Head of caudate nucleus (tissue), 42 donors: Measurements from ENCODE around the gene STEAP1B.
"Not testable (repeated sequence)": the region's sequence is repeated elsewhere in the genome, so short reads cannot be mapped to it uniquely, and the experiment has no call there.

Source experiments
- DNase-seq, 42 donors: peaks; one replicate each; pipeline versions ENCODE4 v3.0.0 to v3.0.0-alpha.2; 2020 to 2021; ENCODE audit warnings: mixed read lengths in 7 of 42
- intact Hi-C: fragments of 100-400 bp; cut with DNase I; formaldehyde crosslinking; loops from one replicate; pipeline ENCODE4 v1.15.0; 2022

The STEAP1B gene

DNA sequence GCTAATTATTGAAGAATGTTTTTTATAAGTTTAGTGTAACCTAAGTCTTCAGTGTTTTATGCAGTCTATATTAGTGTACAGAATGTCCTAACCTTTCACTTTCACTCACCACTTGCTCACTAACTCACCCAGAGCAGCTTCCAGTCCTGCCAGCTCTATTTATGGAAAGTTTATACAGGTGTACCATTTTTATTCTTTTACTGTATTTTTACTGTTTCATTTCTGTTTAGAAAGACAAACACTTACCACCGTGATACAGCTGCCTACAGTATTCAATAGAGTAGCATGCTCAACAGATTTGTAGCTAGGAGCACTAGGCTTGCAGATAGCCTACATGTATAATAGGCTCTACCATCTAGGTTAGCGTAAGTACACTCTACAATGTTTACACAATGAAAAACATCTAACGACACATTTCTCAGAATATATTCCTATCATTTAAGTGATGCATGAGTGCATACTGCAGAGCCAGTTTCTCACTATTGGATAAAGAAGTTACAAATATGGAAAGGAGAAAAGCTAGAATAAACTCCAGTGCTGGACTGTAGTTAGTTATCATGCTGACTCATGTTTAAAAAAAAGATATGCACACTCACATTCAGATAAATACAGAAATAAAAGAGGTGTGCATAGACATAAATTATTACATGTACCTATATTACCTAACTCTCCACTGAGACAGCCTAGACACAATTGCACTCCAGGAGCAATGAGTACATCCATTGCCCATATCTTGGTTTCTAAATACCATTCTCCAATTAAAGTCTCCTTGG is 30.4 kb downstream of the STEAP1B start:
- intact Hi-C loops: no loop called here
- no peak for DNase-seq

DNA sequence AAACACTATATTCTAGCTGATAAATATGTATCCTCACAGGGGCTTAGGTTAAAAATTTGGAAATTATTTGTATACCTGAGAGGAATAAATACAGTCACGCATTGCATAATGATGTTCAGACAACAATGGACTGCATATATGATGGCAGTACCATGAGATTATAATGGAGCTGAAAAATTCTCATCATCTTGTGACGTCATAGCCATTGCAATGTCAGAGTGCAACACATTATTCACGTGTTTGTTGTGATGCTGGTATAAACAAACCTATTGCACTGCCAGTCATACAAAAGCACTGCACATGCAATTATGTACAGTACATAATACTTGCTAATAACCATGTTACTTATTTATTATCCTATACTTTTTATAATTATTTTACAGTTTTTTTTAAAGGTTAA is 31.4 kb downstream of the STEAP1B start:
- intact Hi-C loops: no loop called here
- DNase-seq: no peak

DNA sequence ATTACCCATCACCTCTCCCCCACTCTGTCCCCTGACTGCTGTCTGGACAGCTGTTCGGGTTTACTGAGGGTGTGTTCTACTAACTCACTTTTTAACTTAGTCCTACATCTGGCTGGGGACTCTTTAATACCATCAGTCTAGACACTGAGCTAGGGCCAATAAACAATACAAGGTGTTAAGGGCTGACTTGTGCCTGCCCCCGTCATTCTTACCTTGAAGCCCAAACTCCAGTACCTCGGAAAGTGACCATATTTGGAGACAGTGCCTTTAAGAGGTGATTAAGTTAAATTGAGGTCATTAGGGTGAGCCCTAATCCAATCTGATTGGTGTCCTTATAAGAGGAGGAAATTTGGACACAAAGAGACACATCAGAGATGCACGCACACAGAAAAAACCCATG is 35.7 kb downstream of the STEAP1B start:
- intact Hi-C loops: no loop called here
- DNase-seq: no peak

DNA sequence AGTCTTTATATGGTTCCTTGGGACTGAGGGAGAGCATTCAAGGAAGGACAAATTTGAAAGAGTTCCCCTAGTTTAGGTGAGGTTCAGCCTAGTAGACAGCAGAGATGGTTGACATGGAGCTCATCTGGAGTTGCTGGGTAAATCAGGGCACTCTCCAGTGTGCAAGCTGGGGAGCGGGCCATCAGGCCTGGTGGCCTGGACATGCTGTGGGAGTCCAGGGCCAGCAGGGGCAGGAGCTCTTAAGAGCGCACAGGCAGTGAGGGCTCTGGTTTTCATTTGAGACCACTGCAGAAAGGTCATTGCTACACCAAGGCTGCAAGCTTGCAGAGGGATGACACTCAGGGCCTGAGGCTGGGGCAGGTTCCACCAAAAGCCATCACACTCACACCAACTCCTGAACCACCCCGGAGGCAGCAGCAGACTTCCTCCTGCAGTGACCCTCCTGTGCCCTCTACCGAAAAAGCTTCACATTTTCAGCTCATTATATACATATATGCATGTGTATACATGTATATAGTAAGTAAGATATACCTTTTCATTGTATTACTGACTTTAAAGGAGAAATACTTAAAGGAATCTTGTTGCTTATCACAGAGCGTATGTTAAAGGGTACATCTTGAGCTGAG is 39.5 kb downstream of the STEAP1B start:
- intact Hi-C loops: no loop called here
- no peak for DNase-seq

DNA sequence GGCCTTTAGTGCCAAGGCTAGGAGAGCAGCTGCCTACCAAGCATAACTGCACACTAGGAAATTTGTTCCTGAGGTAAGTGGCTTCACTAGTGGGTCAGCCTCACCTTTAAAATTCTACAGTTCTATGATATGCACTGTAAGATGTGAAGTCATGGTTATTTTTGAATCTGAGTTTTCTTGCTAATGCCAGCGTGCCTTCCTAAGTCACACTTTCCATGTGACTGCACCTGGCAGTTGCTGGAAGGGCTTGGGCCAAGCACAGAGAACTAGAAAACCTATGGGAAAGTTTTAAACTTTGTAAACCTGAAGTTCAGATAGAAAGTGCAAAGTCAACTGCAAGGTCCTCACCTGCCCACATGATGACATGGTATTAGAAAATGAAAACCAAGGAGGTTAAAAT is 42.5 kb downstream of the STEAP1B start:
- DNase-seq: no peak
- intact Hi-C loops: no loop called here

DNA sequence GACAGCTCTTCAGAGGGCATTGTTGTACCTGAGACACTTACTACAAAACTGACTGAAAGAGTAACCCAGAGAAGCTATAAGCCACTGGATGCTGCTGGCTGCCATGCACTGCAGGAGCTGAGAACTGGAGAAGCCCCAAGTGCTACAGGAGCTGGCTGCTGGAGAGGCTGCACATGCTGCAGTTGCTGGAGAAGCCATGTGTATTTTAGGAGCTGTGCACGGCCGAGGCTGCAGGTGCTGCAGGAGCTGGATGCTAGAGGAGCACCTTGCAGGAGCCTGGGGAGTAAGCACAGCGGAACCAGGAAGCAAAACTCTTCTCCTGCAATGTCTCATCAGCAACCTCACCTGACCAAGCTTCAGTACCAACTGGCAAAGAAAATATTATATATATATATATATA is 45.5 kb downstream of the STEAP1B start:
- peak in 1 of 42 donors; percentile 10 for DNase-seq
- intact Hi-C loops: no loop called here

DNA sequence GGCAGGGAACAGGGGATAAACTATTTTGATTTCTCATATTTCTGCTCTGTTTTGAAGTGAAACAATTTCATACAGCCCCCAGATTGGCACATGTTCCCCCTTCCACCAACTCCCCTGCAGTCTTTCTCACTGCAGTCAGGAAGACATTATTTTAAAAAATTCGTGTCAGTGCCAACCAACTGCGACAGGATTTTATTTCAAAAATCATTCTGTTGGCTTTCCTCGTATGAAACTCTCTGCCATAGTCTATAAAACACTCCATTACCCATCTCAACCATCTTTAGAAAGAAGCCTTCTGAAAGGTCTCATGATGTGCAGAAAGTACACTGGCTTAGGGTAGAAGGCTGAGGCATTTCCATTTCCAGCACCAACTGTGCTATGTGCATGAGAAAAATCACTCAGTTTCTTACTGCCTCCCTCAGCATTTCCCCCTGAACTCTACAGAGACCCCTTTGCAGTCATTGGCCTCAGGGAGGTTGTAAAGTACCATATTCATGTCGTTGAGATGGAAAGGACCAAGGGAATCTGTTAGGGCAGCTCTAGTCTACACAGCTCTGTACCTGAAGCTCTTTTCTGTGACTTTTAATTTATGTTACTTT is 46.9 kb downstream of the STEAP1B start:
- intact Hi-C loops: no loop called here

DNA sequence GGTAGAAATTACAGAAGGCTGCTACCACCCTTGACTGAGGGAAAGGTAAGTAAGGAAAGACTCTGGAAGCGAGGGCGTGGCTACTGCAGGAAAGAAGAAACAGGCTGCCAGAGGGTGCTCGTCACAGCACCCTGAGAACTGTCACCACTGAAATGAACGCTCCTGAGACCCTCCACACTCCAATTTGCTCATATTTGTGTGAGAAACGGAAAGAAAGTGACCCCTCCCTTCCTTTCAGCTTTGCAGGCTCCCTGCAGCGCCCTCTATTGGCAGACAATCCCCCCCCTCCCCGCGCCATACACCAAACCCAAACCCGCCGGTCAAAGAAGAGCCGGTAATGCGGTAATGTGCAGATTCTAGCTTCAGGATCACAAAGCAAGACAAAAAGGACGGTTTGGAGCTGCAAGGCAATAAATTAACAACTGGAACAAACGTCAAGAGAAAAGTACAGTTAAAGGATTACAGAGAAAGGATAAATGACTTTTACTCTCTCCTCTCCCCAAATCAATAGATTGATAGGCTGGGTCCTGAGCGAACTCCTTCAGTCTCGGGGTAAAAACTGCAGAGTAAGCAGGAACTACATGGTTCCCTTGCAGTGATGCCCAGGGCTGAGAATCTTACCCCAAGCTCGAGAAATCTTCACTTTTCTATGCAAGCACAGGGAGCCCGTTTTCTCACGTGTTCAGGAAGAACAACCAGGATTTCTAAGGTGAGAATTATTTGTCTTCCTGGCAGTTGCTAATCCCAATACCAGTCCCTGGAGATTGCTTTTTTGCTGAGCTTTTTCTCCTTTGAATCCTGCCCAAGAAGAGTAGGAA is 47.6 kb downstream of the STEAP1B start:
- DNase-seq: peak; percentile 64 to 92 (median 80)
- intact Hi-C loops: no loop called here

More for the DNA sequence above, 46.9 kb downstream of the STEAP1B start:
- peak in 2 of 42 donors; percentile 20 to 32 for DNase-seq

DNA sequence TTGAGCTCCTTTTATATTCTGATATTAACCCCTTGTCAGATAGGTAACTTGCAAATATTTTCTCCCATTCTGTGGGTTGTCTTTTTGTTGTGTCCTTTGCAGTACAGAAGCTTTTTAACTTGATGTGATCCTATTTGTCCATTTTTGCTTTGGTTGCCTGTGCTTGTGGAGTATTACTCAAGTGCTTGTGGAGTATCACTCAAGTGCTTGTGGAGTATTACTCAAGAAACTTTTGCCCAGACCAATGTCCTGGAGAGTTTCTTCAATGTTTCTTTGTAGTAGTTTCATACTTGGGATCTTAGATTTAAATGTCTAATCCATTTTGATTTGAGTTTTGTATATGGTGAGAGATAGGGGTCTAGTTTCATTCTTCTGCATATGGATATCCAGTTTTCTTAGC is 50.0 kb downstream of the STEAP1B start:
- intact Hi-C loops: not testable (repeated sequence)

DNA sequence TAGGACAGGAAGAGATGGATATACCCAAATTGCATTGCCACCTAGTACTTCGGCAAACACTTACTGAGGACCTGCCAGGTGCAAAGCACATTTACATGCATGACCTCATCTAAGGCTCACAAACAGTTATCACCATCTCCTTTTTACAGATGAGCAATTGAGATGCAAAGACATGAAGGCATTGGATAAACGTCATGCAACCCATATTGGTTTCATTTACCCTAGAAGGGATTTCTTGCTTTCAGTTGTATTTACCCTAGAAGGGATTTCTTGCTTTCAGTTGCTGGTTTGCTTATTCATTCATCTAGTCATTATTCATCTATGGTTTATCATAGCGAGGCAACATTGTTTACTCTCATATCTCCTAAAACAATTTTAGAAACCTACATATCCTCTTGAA is 52.2 kb downstream of the STEAP1B start:
- DNase-seq: no peak
- intact Hi-C loops: no loop called here

More for the DNA sequence above, 50.0 kb downstream of the STEAP1B start:
- DNase-seq: not testable (repeated sequence)

DNA sequence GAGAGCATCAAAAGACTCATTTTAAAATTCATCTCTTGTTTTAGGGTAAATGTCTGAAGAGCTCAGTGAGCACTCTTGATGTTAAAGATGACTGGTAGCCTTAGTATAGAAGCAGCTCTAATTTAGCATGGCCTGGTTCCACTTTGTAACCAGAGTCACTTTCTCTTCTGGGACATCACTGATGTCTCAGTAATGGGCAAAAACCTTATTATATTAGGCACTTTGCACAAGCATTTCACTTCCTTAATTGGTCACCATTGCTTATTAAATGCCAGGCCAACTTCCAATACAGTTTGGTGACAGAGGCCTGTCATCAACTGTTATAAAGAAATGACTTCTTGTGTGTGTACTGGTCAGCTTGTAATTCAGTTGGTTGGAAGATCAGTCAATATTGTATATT is 53.0 kb downstream of the STEAP1B start:
- DNase-seq: no peak
- intact Hi-C loops: no loop called here

DNA sequence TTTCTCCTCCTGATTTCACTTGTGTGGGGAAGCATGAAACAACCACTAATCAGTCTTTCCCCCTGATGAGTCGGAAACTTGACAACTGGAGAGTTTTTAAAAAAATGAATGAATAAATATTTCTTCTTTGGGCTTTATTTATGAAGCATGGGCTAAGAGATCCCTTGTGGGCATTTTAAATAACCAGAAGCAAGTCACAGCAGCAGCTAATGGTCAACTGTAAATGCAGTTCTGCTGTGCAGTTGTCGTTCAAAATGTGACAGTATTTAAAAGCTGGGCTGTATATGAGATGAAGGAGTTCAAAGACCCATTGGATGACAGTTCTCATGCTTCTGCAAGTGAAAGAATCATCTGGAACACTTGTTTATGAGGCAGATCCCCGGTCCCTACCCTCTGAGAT is 54.1 kb downstream of the STEAP1B start:
- intact Hi-C loops: no loop called here

DNA sequence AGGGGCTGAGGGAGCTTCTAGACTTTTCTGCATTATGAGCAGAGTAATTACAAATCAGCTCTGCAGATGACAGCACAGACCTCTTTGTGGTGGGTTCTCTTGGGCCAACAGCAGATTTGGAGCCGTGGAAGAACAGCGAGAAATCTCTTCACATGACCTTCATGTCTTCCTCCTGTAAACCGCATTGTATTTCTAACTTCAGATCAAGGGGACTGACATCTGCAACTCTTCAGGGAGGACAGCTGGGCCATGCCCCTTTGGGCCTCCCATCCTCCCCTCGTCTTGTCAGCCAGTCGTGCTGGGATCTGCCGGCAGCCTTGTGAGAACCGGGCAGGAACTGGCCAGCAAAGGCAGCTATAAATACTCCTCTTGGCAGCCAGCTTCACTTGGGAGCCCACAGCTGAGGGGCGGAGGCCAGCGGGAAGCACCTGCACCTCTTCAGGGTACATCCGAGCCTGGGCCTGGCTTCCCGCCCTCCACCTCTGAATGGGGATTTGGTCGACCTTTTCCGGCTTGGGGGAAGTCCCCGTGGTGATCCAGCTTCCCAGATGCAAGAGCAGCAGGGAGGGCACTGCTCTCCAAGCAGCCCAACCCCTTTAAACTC is 54.7 kb downstream of the STEAP1B start:
- intact Hi-C loops: no loop called here
- peak in 22 of 42 donors; percentile 14 to 62 (median 32) for DNase-seq

More for the DNA sequence above, 54.1 kb downstream of the STEAP1B start:
- no peak for DNase-seq

DNA sequence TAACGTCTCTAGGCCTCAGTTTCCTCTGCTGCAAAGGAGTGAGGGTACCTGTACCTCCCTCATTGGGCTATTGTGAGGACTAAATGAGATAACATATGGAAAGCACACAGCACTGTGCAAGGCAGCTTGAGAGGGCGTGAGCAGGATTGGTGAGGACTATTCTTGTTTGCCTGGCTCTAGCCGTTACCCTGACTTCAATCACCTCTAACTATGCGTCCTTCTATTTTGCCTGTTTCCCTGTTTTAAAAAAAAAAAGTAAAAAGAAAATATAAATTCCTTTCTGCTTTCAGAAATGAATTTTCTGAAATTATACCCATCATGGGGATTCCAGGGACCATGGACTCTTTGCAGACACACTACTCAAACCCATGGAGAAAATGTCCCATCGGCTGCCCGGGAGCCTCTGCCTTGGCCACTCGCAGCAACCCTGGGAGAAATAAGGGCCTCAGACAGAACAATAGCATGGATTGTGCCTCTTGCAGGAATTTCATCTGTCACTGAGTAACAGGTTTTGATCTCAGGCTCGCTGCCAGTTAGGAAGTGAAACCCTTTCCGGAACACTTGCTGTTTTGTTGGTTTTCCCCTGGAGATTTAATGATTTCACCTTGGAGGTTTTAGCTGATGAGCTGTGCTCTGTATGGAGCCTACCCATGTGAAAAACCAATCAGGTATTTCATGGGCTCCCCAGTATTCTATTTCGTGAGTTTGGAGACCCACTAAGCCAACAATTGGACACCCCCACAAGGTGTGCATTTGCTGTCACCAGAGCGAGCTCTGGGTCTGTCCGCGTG is 55.6 kb downstream of the STEAP1B start:
- peak in 15 of 42 donors; percentile 19 to 72 (median 40) for DNase-seq
- intact Hi-C loops: no loop called here

DNA sequence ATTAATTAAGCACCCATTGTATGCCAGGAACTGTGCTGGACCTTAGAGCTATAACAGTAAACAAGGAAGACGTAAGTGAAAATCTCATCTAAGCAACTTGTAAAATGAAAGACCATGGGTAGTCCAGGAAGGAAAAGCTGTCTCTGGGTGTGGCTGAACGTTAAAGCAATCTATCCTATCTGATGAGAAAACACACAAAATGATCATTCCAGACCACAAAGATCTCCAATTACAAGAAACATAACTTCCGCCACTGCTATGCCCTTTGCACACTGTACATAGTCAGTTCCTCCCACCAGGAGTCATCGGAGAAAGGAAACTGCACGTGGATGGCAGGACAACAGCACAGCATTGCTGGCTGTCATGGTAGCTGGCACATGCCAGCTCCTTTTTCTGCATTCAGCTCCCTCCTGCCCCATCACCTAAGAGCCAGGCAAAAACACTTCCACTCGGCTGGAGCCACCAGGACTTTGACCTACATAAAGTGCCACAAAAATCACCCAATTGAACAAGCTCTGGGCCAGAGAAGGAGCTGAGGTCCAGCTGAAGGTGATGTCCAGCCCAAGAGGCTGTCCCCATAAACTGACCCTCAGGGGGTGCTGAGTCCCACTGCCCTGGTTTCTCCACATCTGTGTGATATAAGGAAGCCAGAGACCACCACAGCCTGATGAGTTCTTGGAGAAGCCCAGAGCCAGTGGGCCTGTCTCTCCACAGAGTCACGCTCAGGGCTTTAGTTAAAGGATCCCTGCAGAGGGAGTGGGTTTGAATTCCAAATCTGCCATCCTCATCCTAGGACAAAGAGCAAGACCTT is 56.4 kb downstream of the STEAP1B start:
- intact Hi-C loops: no loop called here
- DNase-seq: no peak

DNA sequence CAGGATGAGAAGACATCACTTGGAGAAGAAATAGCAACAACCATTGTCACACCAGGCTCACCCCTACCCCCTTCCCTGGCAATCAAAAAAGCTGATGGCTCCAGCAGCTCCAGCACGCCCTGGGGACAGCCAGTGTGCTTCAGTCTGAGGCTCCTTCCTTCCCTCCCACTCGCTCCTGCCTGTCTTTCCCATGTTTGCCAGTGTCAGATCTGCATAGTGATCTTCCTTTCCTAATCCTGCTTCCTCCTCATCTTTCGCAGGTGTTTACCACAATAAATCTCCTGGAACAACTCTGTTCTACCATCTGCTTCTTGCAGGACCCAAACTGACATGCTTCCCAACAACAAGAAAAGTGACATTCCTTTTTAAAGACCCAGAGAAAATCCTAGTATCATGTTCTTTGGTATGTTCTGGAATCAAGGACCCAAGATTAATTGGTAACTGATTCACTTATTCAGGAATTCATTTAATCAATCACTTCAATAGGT is 57.1 kb downstream of the STEAP1B start:
- intact Hi-C loops: no loop called here
- no peak for DNase-seq

DNA sequence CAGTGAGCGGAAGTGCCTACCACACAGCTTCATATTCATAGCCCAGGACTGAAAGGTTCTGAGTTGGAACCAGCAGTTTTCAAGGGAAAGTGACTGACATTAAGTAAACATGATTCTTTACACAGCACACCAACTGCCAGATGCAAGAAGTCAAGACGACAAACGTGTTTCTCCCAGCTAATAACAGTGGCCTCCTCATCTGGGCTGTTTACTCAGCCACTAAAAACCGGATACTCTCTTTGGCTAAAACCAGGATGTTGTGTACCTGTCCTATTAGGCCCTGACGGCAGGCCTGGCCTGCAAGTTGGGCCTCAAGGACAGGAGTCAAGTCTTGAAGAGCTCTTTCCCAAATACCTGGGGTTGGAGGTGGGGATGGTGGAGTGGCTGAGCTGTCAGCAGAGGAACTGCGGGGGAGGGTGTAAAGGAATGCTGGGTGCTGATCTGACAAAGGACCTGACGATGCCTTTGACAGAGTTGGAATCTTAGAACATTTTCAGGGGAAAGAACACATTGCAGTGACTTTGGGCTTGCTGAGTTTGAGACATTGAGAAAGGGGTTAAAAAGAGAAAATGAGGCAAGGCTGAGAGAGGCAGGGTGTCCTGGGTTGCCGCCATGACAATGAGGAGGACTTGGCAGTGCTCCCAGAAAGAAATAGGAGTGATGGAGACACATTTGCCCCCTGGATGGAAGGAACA is 57.7 kb downstream of the STEAP1B start:
- no peak for DNase-seq

More for the DNA sequence above, 57.7 kb downstream of the STEAP1B start:
- intact Hi-C loops: no loop called here
